B cell (primary cell): ENCODE measurements around the gene RMDN2. TPM values are rescaled to one million over a fixed set of nuclear protein-coding genes. Genes with fewer than 3 reads are reported as not detected.

Source experiments
- ATAC-seq: fragments of 200-7000 bp; cut with Tn5 transposase; one replicate; pipeline ENCODE4 v1.10.0; 2021; ENCODE audit warnings: low read depth, mild to moderate bottlenecking, moderate number of reproducible peaks, moderate library complexity
- CTCF ChIA-PET: fragments of 350-600 bp; sonication (Branson Sonifier 250); formaldehyde crosslinking; loops from one replicate; lab custom pipeline; 2021; ENCODE audit warnings: antibody characterized with exemption, inconsistent platforms; lab: Charles Lee
- POLR2A ChIA-PET: fragments of 350-600 bp; sonication (Branson Sonifier 250); formaldehyde crosslinking; loops from one replicate; lab custom pipeline; 2021; ENCODE audit warnings: antibody characterized with exemption; lab: Charles Lee
- DNase-seq: peaks from one replicate; pipeline ENCODE4 v3.0.0; 2013
- H2AFZ ChIP-seq: 2 replicates; pipeline ENCODE4 v1.6.1; 2012; ENCODE audit warnings: mild to moderate bottlenecking, low read depth, low read length; ENCODE audit not compliant: insufficient read depth, poor library complexity, severe bottlenecking
- H3K27ac ChIP-seq, 2 donors: 1 replicate in 1 of 2; 2 replicates in 1 of 2; pipeline ENCODE4 v1.5.1; 2012 to 2013; ENCODE audit warnings: low read length in 2 of 2, mild to moderate bottlenecking in 2 of 2, moderate library complexity in 1 of 2
- H3K27me3 ChIP-seq, 4 experiments: fragments of 200-600 bp in 1 of 4; sonication (generic) in 1 of 4; replicated peaks in 1 of 4; 1 replicate in 2 of 4; 2 replicates in 2 of 4; pipeline versions ENCODE4 v1.6.1 to v1.7.0; 2013 to 2016; ENCODE audit warnings: low read length in 3 of 4, mild to moderate bottlenecking in 2 of 4, mixed read lengths in 1 of 4, moderate library complexity in 1 of 4; ENCODE audit not compliant: insufficient read depth in 4 of 4, control insufficient read depth in 3 of 4; ENCODE audit errors: control extremely low read depth in 1 of 4
- H3K36me3 ChIP-seq, 2 experiments: replicated peaks in 1 of 2; 1 replicate in 1 of 2; 2 replicates in 1 of 2; pipeline versions ENCODE4 v1.6.1 to v1.7.1; 2013; ENCODE audit warnings: low read length in 1 of 2; ENCODE audit not compliant: insufficient read depth in 2 of 2, control insufficient read depth in 1 of 2; ENCODE audit errors: control extremely low read depth in 1 of 2, extremely low read depth in 1 of 2
- H3K4me1 ChIP-seq, 2 donors: fragments of 200-600 bp in 1 of 2; sonication (generic) in 1 of 2; 1 replicate in 1 of 2; 2 replicates in 1 of 2; pipeline versions ENCODE4 v1.5.1 to v1.6.1; 2013 to 2017; ENCODE audit warnings: low read length in 2 of 2; ENCODE audit not compliant: control insufficient read depth in 2 of 2, insufficient read depth in 2 of 2
- H3K4me2 ChIP-seq: replicated peaks from 2 replicates; pipeline ENCODE3; 2012; ENCODE audit warnings: mild to moderate bottlenecking, low read depth, low read length; ENCODE audit not compliant: poor library complexity, severe bottlenecking
- H3K4me3 ChIP-seq, 5 experiments: fragments of 200-600 bp in 1 of 5; sonication (generic) in 1 of 5; 1 replicate in 3 of 5; 2 replicates in 2 of 5; pipeline versions ENCODE4 v1.5.1 to v1.7.0; 2011 to 2016; ENCODE audit warnings: low read length in 4 of 5, mild to moderate bottlenecking in 4 of 5, low read depth in 2 of 5, control low read depth in 1 of 5, moderate library complexity in 1 of 5; ENCODE audit not compliant: insufficient read depth in 1 of 5; ENCODE audit errors: control extremely low read depth in 1 of 5, extremely low read depth in 1 of 5
- H3K79me2 ChIP-seq: fragments of 200-600 bp; sonication (generic); one replicate; pipeline ENCODE4 v1.6.0; 2016; ENCODE audit warnings: low read length; ENCODE audit not compliant: control insufficient read depth, insufficient read depth
- H3K9ac ChIP-seq: fragments of 200-600 bp; sonication (generic); 2 replicates; pipeline ENCODE4 v1.6.1; 2017; ENCODE audit warnings: mild to moderate bottlenecking, low read length, moderate library complexity
- H3K9me3 ChIP-seq, 3 donors: one replicate each; pipeline versions ENCODE4 v1.6.1 to v1.7.1; 2013; ENCODE audit warnings: low read length in 2 of 3; ENCODE audit not compliant: control insufficient read depth in 2 of 3, insufficient read depth in 1 of 3; ENCODE audit errors: control extremely low read depth in 1 of 3
- H4K20me1 ChIP-seq: 2 replicates; pipeline ENCODE4 v1.6.0; 2012; ENCODE audit warnings: mild to moderate bottlenecking, low read length; ENCODE audit not compliant: insufficient read depth, control insufficient read depth, poor library complexity, severe bottlenecking
- H3K27ac Mint-ChIP-seq: one replicate; pipeline ENCODE4 v1.8.0; 2021; ENCODE audit warnings: mixed read lengths
- H3K27me3 Mint-ChIP-seq: one replicate; pipeline ENCODE4 v1.8.0; 2021; ENCODE audit warnings: mixed read lengths
- H3K4me1 Mint-ChIP-seq: one replicate; pipeline ENCODE4 v1.8.0; 2021; ENCODE audit warnings: mixed read lengths
- H3K4me3 Mint-ChIP-seq: one replicate; pipeline ENCODE4 v1.8.0; 2021; ENCODE audit warnings: mixed read lengths
- H3K9me3 Mint-ChIP-seq: one replicate; pipeline ENCODE4 v1.8.0; 2022; ENCODE audit warnings: mixed read lengths; ENCODE audit not compliant: insufficient read depth
- CTCF ChIP-seq: fragments of 200-600 bp; IDR thresholded peaks from one replicate; pipeline ENCODE4 v1.8.0; 2022; ENCODE audit warnings: antibody characterized with exemption, mild to moderate bottlenecking
- EZH2 ChIP-seq: IDR thresholded peaks from 2 replicates; pipeline ENCODE4 v1.6.1; 2012; ENCODE audit warnings: borderline replicate concordance, low read depth, mild to moderate bottlenecking, moderate library complexity, low read length; ENCODE audit not compliant: insufficient read depth, poor library complexity, severe bottlenecking
- WGBS: methylation state at CpG from one replicate; pipeline ENCODE4 v1.1.5; 2013; ENCODE audit warnings: missing lambda C conversion rate; ENCODE audit not compliant: insufficient coverage; 5-methylcytosine and 5-hydroxymethylcytosine counted together
- intact Hi-C: fragments of 100-400 bp; cut with micrococcal nuclease; formaldehyde crosslinking; loops from one replicate; pipeline ENCODE4 v1.10.0; 2022
- polyA plus RNA-seq: library from polyadenylated mRNA; depleted of rRNA; stranded (reverse); fragments of >200 nt; gene quantifications from 2 replicates; pipeline ENCODE4 v1.2.3, GENCODE V29; 2012
- total RNA-seq, 2 donors: library from RNA; stranded (reverse); fragments of 120-200 nt in 1 of 2; gene quantifications; 1 replicate in 1 of 2; 2 replicates in 1 of 2; pipeline versions ENCODE4 v1.2.3 to v1.2.4, GENCODE V29; 2013 to 2022

RMDN2 gene
- total and polyA plus RNA-seq, 2 donors (not counting 1 experiment from before 2014, with no cell fraction given): 6.4 to 6.6 TPM

- no peaks in the 10 kb centered on the region for H3K9me3 ChIP-seq
- H3K36me3 ChIP-seq: no peaks in the 10 kb centered on the region
- H3K9ac ChIP-seq: no peak overlapping the region
- no peak overlapping the region for H3K4me2 ChIP-seq
- DNase-seq (no peak), ATAC-seq (no peak)
- H3K4me1 Mint-ChIP-seq: peaks cover 4% of the 10 kb centered on the region
- no peak overlapping the region for H2AFZ ChIP-seq
- intact Hi-C loops: no loop called here
- H3K4me3 ChIP-seq: no peak overlapping the region
- ChIA-PET CTCF (no interaction called here), POLR2A (no interaction called here)
- H3K27ac Mint-ChIP-seq: no peak overlapping the region
- H3K4me1 ChIP-seq: no peaks in the 10 kb centered on the region
- no peaks in the 10 kb centered on the region for H4K20me1 ChIP-seq
- no peaks in the 10 kb centered on the region for H3K27me3 ChIP-seq
- no peak for TF ChIP-seq EZH2
- no peak for TF ChIP-seq CTCF
- no CpG with 5 or more reads among the region's 2 CpGs for WGBS
- no peak overlapping the region for H3K27ac ChIP-seq
- H3K79me2 ChIP-seq: peaks cover 2% of the 10 kb centered on the region
- H3K27me3 Mint-ChIP-seq: no peaks in the 10 kb centered on the region
- H3K4me3 Mint-ChIP-seq: no peak overlapping the region
- H3K9me3 Mint-ChIP-seq: no peaks in the 10 kb centered on the region
Measured at GRCh38 chr2:37975808-37976207, 50.7 kb downstream of the RMDN2 start.

GRCh38 chr2:37976411-37976810, 51.3 kb downstream of the RMDN2 start:
- Histone ChIP-seq H3K79me2 (peaks cover 2% of the 10 kb centered on the region), H3K27ac (no peak overlapping the region), H3K4me2 (no peak overlapping the region), H3K9ac (no peak overlapping the region), H2AFZ (no peak overlapping the region), H3K9me3 (no peaks in the 10 kb centered on the region), H3K4me3 (no peak overlapping the region), H3K36me3 (no peaks in the 10 kb centered on the region), H3K27me3 (no peaks in the 10 kb centered on the region), H3K4me1 (no peaks in the 10 kb centered on the region), H4K20me1 (no peaks in the 10 kb centered on the region)
- no peaks in the 10 kb centered on the region for H3K9me3 Mint-ChIP-seq
- POLR2A ChIA-PET: no interaction called here
- CTCF ChIA-PET: interaction anchor here (0.7 kb wide), 1 partner anchor 84 kb away, joined by 4 read pairs; no protein-coding TSS in a partner anchor
- DNase-seq (no peak), ATAC-seq (no peak)
- peaks cover 4% of the 10 kb centered on the region for H3K4me1 Mint-ChIP-seq
- H3K4me3 Mint-ChIP-seq: no peak overlapping the region
- no CpG with 5 or more reads among the region's 1 CpG for WGBS
- TF ChIP-seq EZH2 (no peak), CTCF (no peak)
- intact Hi-C loops: no loop called here
- no peak overlapping the region for H3K27ac Mint-ChIP-seq
- no peaks in the 10 kb centered on the region for H3K27me3 Mint-ChIP-seq
